Measurements from ENCODE around the gene C5. TPM values are rescaled to one million over a fixed set of nuclear protein-coding genes. Genes with fewer than 3 reads are reported as not detected.
A peak's percentile ranks its signal among the peaks of the same experiment; 100 is the strongest.

The C5 gene
- polyA plus RNA-seq, 6 donors from 2014 or later = 0.47 to 1.7 (median 0.74) TPM; not detected in 1

GRCh38 chr9:120965344-120966012 lies 84.6 kb downstream of the C5 start:
- H3K36me3 Mint-ChIP-seq = peaks cover 10 to 16% of the 10 kb centered on the region in 2 donors
- ATAC-seq (ENCODE audit: low read depth in 2 of 2) = no peak
- H3K4me3 Mint-ChIP-seq = no peak overlapping the region
- H3K27me3 Mint-ChIP-seq = no peaks in the 10 kb centered on the region
- H3K9me3 Mint-ChIP-seq = no peaks in the 10 kb centered on the region
- no peak for DNase-seq
- H3K4me1 Mint-ChIP-seq = no peaks in the 10 kb centered on the region
- no peak overlapping the region for H3K27ac Mint-ChIP-seq

- no peak overlapping the region for H3K4me3 Mint-ChIP-seq
Measured at GRCh38 chr9:120961936-120962335, 88.1 kb downstream of the C5 start.

GRCh38 chr9:120960001-120960400 lies 90.1 kb downstream of the C5 start:
- Mint-ChIP-seq H3K36me3 (peaks cover 13 to 16% of the 10 kb centered on the region in 2 donors), H3K9me3 (no peaks in the 10 kb centered on the region), H3K27ac (no peak overlapping the region), H3K4me1 (no peaks in the 10 kb centered on the region), H3K27me3 (no peaks in the 10 kb centered on the region), H3K4me3 (no peak overlapping the region)
- ATAC-seq (ENCODE audit: low read depth in 2 of 2) = no peak
- DNase-seq = no peak

More at GRCh38 chr9:120961936-120962335, 88.1 kb downstream of the C5 start:
- no peaks in the 10 kb centered on the region for H3K27me3 Mint-ChIP-seq
- no peak for ATAC-seq (ENCODE audit: low read depth in 2 of 2)
- no peaks in the 10 kb centered on the region for H3K9me3 Mint-ChIP-seq
- no peaks in the 10 kb centered on the region for H3K4me1 Mint-ChIP-seq
- H3K27ac Mint-ChIP-seq = no peak overlapping the region
- H3K36me3 Mint-ChIP-seq = peaks cover 10 to 16% of the 10 kb centered on the region in 2 donors
- DNase-seq = no peak

- Mint-ChIP-seq H3K9me3 (no peaks in the 10 kb centered on the region), H3K27me3 (no peaks in the 10 kb centered on the region)
- ATAC-seq (ENCODE audit: low read depth in 2 of 2) = no peak
Measured at GRCh38 chr9:120956862-120957261, 93.2 kb downstream of the C5 start.

DNA sequence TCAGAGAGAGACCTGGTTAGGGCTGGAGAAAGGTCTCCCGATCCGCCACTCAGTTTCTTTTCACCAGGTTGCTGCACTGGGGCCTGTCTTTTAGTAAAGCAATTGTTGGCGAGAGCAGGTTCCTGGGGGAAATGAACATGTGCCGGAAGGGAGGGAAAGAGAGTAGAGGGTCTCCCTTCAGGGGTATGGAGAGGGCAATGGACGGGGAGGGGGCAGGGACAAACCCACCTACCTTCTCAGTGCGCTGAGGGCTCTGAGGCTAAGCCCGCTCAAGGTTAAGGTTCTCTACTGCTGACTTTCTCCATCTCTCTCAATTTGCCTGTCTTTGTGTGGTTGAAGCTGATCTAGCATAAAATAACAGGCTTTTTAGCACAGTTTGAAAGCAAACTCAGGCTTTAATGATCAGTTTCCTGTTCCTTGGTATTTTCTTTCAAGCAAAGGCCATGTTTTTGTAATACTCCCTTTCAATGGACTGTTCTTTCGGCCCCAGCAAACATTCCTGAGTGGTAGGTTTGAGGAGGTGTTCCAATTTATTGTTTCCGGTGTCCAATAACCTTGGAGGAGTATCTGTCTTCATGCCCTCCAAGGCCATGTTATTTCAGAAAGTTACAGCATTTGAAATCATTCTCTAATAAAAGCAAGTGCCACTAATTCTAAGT lies 98.0 kb downstream of the C5 start:
- DNase-seq = no peak
- Mint-ChIP-seq H3K27me3 (no peaks in the 10 kb centered on the region), H3K4me1 (no peaks in the 10 kb centered on the region), H3K36me3 (peaks cover 0 to 4% of the 10 kb centered on the region in 2 donors), H3K9me3 (no peaks in the 10 kb centered on the region), H3K4me3 (no peak overlapping the region), H3K27ac (peak overlapping the region in 1 of 6 donors; percentile 53)
- ATAC-seq (ENCODE audit: low read depth in 2 of 2) = no peak

More at GRCh38 chr9:120956862-120957261, 93.2 kb downstream of the C5 start:
- Mint-ChIP-seq H3K36me3 (peaks cover 6% of the 10 kb centered on the region in 2 donors), H3K4me1 (no peaks in the 10 kb centered on the region), H3K4me3 (no peak overlapping the region), H3K27ac (no peak overlapping the region)
- DNase-seq = no peak

GRCh38 chr9:120950421-120951388 lies 99.4 kb downstream of the C5 start:
- Mint-ChIP-seq H3K4me1 (peaks cover 3 to 5% (median 4%) of the 10 kb centered on the region in 3 donors), H3K27ac (peak overlapping the region in 1 of 6 donors; percentile 51), H3K36me3 (no peaks in the 10 kb centered on the region), H3K9me3 (no peaks in the 10 kb centered on the region), H3K4me3 (no peak overlapping the region), H3K27me3 (no peaks in the 10 kb centered on the region)
- DNase-seq (no peak), ATAC-seq (ENCODE audit: low read depth in 2 of 2) (no peak)

GRCh38 chr9:120949290-120949689 lies 100.8 kb downstream of the C5 start:
- Mint-ChIP-seq H3K4me3 (no peak overlapping the region), H3K9me3 (peaks cover 0 to 9% (median 5%) of the 10 kb centered on the region in 7 donors), H3K27ac (no peak overlapping the region), H3K36me3 (no peaks in the 10 kb centered on the region), H3K27me3 (no peaks in the 10 kb centered on the region), H3K4me1 (peaks cover 13 to 17% (median 17%) of the 10 kb centered on the region in 3 donors)
- ATAC-seq (ENCODE audit: low read depth in 2 of 2) (no peak), DNase-seq (no peak)

GRCh38 chr9:120948824-120949223 lies 101.3 kb downstream of the C5 start:
- peaks cover 0 to 9% (median 5%) of the 10 kb centered on the region in 7 donors for H3K9me3 Mint-ChIP-seq
- no peak overlapping the region for H3K4me3 Mint-ChIP-seq
- H3K27me3 Mint-ChIP-seq = no peaks in the 10 kb centered on the region
- H3K27ac Mint-ChIP-seq = no peak overlapping the region
- DNase-seq (no peak), ATAC-seq (ENCODE audit: low read depth in 2 of 2) (no peak)
- no peaks in the 10 kb centered on the region for H3K36me3 Mint-ChIP-seq
- H3K4me1 Mint-ChIP-seq = peaks cover 18 to 21% (median 21%) of the 10 kb centered on the region in 3 donors

DNA sequence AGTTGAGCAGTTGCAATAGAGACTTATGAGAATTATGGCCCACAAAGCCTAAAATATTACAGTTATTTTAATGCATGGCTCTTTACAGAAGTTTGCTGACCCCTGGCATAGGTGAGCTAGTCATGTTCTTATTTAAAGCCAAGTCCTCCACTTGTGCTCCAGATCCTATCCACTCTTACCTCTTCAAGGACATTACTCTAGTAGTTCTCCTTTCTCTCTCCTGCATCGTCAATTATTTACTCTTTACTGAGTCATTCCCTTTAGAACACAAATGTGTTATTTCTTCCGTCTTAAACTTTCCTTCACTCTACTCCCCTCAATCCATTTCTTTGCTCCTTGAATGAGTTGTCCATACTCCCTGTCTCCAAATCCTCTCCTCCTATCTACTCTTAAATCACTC lies 102.9 kb downstream of the C5 start:
- no peaks in the 10 kb centered on the region for H3K27me3 Mint-ChIP-seq
- peaks cover 19 to 25% (median 23%) of the 10 kb centered on the region in 3 donors for H3K4me1 Mint-ChIP-seq
- no peaks in the 10 kb centered on the region for H3K36me3 Mint-ChIP-seq
- H3K4me3 Mint-ChIP-seq = no peak overlapping the region
- no peak overlapping the region for H3K27ac Mint-ChIP-seq
- peaks cover 0 to 9% (median 5%) of the 10 kb centered on the region in 7 donors for H3K9me3 Mint-ChIP-seq
- DNase-seq (no peak), ATAC-seq (ENCODE audit: low read depth in 2 of 2) (no peak)

GRCh38 chr9:120946259-120946658 lies 103.8 kb downstream of the C5 start:
- Mint-ChIP-seq H3K27ac (no peak overlapping the region), H3K9me3 (peaks cover 0 to 9% (median 5%) of the 10 kb centered on the region in 7 donors), H3K4me3 (no peak overlapping the region), H3K27me3 (peaks cover 0 to 4% (median 0%) of the 10 kb centered on the region in 3 donors), H3K36me3 (no peaks in the 10 kb centered on the region), H3K4me1 (peaks cover 19 to 27% (median 23%) of the 10 kb centered on the region in 3 donors)
- no peak for DNase-seq
- no peak for ATAC-seq (ENCODE audit: low read depth in 2 of 2)

GRCh38 chr9:120944948-120945347 lies 105.1 kb downstream of the C5 start:
- Mint-ChIP-seq H3K27ac (peak overlapping the region in 5 of 6 donors; percentile 64 to 91 (median 77)), H3K36me3 (no peaks in the 10 kb centered on the region), H3K4me3 (peak overlapping the region in 2 of 8 donors; percentile 2 to 32), H3K9me3 (peaks cover 0 to 9% (median 5%) of the 10 kb centered on the region in 7 donors), H3K27me3 (peaks cover 0 to 8% (median 0%) of the 10 kb centered on the region in 3 donors), H3K4me1 (peaks cover 19 to 27% (median 23%) of the 10 kb centered on the region in 3 donors)
- DNase-seq (no peak), ATAC-seq (ENCODE audit: low read depth in 2 of 2) (no peak)

- DNase-seq (peak; percentile 75), ATAC-seq (ENCODE audit: low read depth in 2 of 2) (peak; percentile 99 to 100)
- Mint-ChIP-seq H3K4me3 (peak overlapping the region in 5 of 8 donors; percentile 1 to 60 (median 21)), H3K27ac (peak overlapping the region in 5 of 6 donors; percentile 34 to 91 (median 75)), H3K27me3 (peaks cover 0 to 8% (median 0%) of the 10 kb centered on the region in 3 donors), H3K36me3 (no peaks in the 10 kb centered on the region), H3K9me3 (peaks cover 0 to 9% (median 5%) of the 10 kb centered on the region in 7 donors), H3K4me1 (peaks cover 19 to 27% (median 23%) of the 10 kb centered on the region in 3 donors)
Measured at GRCh38 chr9:120944434-120944843, 105.6 kb downstream of the C5 start.

Data from naive B cell (primary cell).